Thyroid gland (tissue), 4 donors: ENCODE data around the gene HERPUD1.

ENCODE experiments used
- POLR2A ChIP-seq, 2 donors: fragments of 450-650 bp; IDR thresholded peaks; one replicate each; pipeline ENCODE4 v1.6.1; 2017; ENCODE audit warnings: antibody characterized with exemption in 2 of 2, mild to moderate bottlenecking in 2 of 2, moderate library complexity in 1 of 2
- TF ChIP-seq, protein P1 (sequence below), 6 experiments: fragments of 200-600 bp in 3 of 6; fragments of 450-650 bp in 3 of 6; sonication (generic) in 3 of 6; IDR thresholded peaks; one replicate each; pipeline ENCODE4 v1.5.1; 2016 to 2019; ENCODE audit warnings: antibody characterized with exemption in 6 of 6, mild to moderate bottlenecking in 2 of 6, inconsistent platforms in 1 of 6, moderate library complexity in 1 of 6

DNA sequence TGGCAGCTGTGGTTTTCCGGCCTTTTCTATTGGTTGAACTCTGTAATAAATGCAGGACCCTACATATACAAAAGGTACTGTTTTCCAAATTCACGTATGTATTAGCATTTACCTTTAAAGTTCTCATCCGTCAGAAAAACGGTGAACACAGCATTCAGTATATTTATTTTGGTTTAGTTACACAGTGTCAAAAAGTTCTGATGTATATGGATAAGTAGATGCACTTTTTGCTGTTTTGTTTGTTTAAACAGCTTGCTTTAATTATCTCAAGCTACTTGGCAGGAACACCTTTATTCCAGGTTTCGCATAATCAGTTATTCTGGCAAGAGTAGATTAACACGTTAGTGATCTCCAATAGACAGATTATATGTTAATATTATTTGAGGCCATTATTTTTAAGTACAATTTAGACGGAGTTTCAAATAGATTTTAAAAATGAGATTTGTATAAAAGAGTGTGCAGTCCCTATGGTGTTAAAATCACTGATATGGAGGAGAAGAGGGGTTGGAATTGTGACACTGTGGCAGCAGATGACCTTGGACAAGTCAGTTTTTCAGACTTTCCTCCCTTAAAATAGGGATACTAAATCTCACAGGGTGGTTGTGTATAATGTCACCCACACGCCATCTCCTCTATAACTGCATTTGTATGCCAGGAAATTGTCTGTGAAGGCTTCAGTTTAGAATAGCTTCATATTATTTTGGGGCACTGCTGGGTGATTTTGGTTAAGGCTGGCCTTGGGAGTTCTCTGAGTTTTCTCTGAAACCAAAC is 2.1 kb downstream of the HERPUD1 start:
- TF ChIP-seq, protein P1, sequence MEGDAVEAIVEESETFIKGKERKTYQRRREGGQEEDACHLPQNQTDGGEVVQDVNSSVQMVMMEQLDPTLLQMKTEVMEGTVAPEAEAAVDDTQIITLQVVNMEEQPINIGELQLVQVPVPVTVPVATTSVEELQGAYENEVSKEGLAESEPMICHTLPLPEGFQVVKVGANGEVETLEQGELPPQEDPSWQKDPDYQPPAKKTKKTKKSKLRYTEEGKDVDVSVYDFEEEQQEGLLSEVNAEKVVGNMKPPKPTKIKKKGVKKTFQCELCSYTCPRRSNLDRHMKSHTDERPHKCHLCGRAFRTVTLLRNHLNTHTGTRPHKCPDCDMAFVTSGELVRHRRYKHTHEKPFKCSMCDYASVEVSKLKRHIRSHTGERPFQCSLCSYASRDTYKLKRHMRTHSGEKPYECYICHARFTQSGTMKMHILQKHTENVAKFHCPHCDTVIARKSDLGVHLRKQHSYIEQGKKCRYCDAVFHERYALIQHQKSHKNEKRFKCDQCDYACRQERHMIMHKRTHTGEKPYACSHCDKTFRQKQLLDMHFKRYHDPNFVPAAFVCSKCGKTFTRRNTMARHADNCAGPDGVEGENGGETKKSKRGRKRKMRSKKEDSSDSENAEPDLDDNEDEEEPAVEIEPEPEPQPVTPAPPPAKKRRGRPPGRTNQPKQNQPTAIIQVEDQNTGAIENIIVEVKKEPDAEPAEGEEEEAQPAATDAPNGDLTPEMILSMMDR (IDR thresholded peaks at IDR 0.05): no peak
- TF ChIP-seq POLR2A (IDR thresholded peaks at IDR 0.05): no peak
